ENCODE results near the gene NCBP2L. TPM values are rescaled to one million over a fixed set of nuclear protein-coding genes. Genes with fewer than 3 reads are reported as not detected.
A peak's percentile ranks its signal among the peaks of the same experiment; 100 is the strongest.

Gene NCBP2L
- polyA plus RNA-seq, 1 donor (not counting 4 experiments of a cell fraction or from before 2014, with no cell fraction given): not detected

DNA sequence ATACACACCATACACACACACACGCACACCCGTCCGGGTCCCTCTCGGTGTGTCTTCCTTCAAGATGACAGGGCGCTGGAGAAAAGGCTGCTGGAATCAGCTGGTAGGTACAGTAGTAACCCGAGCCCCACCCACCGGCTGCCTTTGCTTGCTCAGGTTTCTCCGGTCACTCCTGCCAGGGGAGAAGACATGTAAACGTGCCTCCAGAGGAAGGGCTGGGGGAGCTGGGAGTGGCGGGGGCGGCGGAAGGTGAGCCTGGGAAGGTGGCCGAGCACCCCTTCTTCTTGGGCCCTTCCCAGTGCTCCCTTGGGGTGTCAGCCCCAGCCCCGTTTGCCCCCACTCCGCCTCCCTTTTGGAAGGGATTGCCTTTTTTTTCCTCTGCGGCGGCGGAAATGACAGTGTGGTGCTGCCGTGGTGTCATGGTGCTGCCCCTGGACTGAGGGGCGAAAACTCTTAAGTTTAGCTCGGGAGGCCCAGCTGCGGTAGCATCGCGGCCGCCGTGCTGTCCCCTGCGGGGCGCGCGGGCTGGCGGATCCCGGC lies 48.2 kb downstream of the NCBP2L start, which contains the start of gene MID2:
Gene MID2 (plus strand): TSS at position 169 of the 540 bp plus-strand sequence. CDS start 561 bp downstream, outside the sequence.
- Histone ChIP-seq H3K4me3 (ENCODE audit: control insufficient read depth in 2 of 3, extremely low read depth in 1 of 3, insufficient read depth in 2 of 3, low read depth in 1 of 3, low read length in 3 of 3) (peak within 1 kb of the TSS; percentile 20 to 62 (median 51)), H3K27ac (ENCODE audit: control insufficient read depth, insufficient read depth, low read length) (peak within 1 kb of the TSS; percentile 55), H3K27me3 (ENCODE audit: control insufficient read depth, extremely low read depth, insufficient read depth, low read length) (peaks cover 5% of the 10 kb centered on the region), H3K9ac (ENCODE audit: control insufficient read depth, extremely low read depth, insufficient read depth, low read length) (peak within 1 kb of the TSS; percentile 72), H2AFZ (ENCODE audit: control insufficient read depth, low read length) (peak within 1 kb of the TSS; percentile 33), H4K20me1 (ENCODE audit: control insufficient read depth, extremely low read depth, insufficient read depth, low read length) (no peaks in the 10 kb centered on the region), H3K9me1 (ENCODE audit: control insufficient read depth, extremely low read depth, insufficient read depth, low read length) (no peaks in the 10 kb centered on the region), H3K4me2 (ENCODE audit: control insufficient read depth, extremely low read depth, insufficient read depth, low read depth, low read length) (peak within 1 kb of the TSS; percentile 57), H3K36me3 (ENCODE audit: control insufficient read depth in 2 of 2, extremely low read depth in 1 of 2, insufficient read depth in 2 of 2, low read length in 2 of 2) (no peaks in the 10 kb centered on the region), H3K79me2 (ENCODE audit: control insufficient read depth, insufficient read depth, low read length) (peaks cover 6% of the 10 kb centered on the region), H3K4me1 (ENCODE audit: control insufficient read depth, extremely low read depth, insufficient read depth, low read length) (no peaks in the 10 kb centered on the region), H3K9me3 (ENCODE audit: control insufficient read depth, low read depth, low read length) (no peaks in the 10 kb centered on the region)
- no peak for FAIRE-seq
- TF ChIP-seq, protein P1, sequence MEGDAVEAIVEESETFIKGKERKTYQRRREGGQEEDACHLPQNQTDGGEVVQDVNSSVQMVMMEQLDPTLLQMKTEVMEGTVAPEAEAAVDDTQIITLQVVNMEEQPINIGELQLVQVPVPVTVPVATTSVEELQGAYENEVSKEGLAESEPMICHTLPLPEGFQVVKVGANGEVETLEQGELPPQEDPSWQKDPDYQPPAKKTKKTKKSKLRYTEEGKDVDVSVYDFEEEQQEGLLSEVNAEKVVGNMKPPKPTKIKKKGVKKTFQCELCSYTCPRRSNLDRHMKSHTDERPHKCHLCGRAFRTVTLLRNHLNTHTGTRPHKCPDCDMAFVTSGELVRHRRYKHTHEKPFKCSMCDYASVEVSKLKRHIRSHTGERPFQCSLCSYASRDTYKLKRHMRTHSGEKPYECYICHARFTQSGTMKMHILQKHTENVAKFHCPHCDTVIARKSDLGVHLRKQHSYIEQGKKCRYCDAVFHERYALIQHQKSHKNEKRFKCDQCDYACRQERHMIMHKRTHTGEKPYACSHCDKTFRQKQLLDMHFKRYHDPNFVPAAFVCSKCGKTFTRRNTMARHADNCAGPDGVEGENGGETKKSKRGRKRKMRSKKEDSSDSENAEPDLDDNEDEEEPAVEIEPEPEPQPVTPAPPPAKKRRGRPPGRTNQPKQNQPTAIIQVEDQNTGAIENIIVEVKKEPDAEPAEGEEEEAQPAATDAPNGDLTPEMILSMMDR (optimal IDR thresholded peaks at IDR 0.05 in 1 of 3, IDR thresholded peaks at IDR 0.05 in 1 of 3, conservative IDR thresholded peaks at IDR 0.05 in 1 of 3; ENCODE audit: extremely low read depth in 1 of 3, insufficient read depth in 2 of 3, low read length in 3 of 3): no peak
- dilution Hi-C loops (cut with MboI; ENCODE audit: extremely low pct_ligation_motif_present, low sequenced_read_pairs): no loop called here
- DNase-seq (ENCODE audit: low read depth, low spot score): no peak

DNA sequence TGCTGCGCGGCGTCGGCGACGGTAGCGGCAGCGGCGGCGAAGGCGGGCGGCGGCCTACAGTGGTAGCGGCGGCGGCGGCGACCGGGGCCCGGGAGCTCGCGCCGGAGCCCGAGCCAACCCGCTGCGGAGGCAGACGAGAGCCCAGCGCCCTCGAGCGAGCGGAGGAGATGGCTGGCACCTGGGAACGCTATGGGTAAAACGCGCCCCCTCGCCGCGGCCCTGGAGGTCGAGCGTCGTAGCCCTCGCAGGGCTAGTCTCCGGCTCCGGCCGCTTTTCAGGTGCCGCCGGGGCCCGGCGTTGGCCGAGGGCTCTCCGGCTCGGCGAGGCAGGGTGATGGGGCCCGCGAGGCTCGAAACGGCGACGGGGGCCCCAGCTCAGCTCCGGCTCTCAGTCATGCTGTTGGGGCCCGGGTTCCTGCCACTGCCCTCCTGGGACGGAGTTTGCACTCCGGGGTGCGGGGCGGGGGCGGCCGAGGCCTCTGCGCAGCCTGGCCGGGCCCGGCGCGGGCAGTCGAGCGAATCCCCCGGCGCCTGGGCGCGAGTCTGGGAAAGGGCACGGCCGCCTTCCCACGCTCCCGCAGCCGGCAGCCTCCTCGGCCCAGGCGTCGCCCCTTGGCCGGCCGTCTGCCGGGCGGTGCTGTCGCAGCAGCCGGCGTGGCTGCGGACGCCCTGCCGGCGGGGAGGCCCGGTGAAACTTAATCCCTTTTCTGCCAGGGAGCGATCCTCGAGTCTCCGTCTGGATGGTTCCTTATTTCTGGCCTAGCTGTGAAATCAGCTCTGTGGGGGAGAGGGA lies 48.9 kb downstream of the NCBP2L start:
- DNase-seq (ENCODE audit: low read depth, low spot score): no peak

More for the DNA sequence above, 48.9 kb downstream of the NCBP2L start:
- Histone ChIP-seq H3K9me1 (ENCODE audit: control insufficient read depth, extremely low read depth, insufficient read depth, low read length) (no peaks in the 10 kb centered on the region), H3K27ac (ENCODE audit: control insufficient read depth, insufficient read depth, low read length) (peak overlapping the region; percentile 55), H3K9ac (ENCODE audit: control insufficient read depth, extremely low read depth, insufficient read depth, low read length) (peak overlapping the region; percentile 72), H2AFZ (ENCODE audit: control insufficient read depth, low read length) (peak overlapping the region; percentile 54), H3K4me3 (ENCODE audit: control insufficient read depth in 2 of 3, extremely low read depth in 1 of 3, insufficient read depth in 2 of 3, low read depth in 1 of 3, low read length in 3 of 3) (peak overlapping the region; percentile 20 to 62 (median 51)), H3K9me3 (ENCODE audit: control insufficient read depth, low read depth, low read length) (no peaks in the 10 kb centered on the region), H3K4me1 (ENCODE audit: control insufficient read depth, extremely low read depth, insufficient read depth, low read length) (no peaks in the 10 kb centered on the region), H3K27me3 (ENCODE audit: control insufficient read depth, extremely low read depth, insufficient read depth, low read length) (peaks cover 5% of the 10 kb centered on the region), H3K4me2 (ENCODE audit: control insufficient read depth, extremely low read depth, insufficient read depth, low read depth, low read length) (peak overlapping the region; percentile 57), H4K20me1 (ENCODE audit: control insufficient read depth, extremely low read depth, insufficient read depth, low read length) (no peaks in the 10 kb centered on the region), H3K79me2 (ENCODE audit: control insufficient read depth, insufficient read depth, low read length) (peaks cover 9% of the 10 kb centered on the region), H3K36me3 (ENCODE audit: control insufficient read depth in 2 of 2, extremely low read depth in 1 of 2, insufficient read depth in 2 of 2, low read length in 2 of 2) (no peaks in the 10 kb centered on the region)
- TF ChIP-seq, protein P1 (optimal IDR thresholded peaks at IDR 0.05 in 1 of 3, IDR thresholded peaks at IDR 0.05 in 1 of 3, conservative IDR thresholded peaks at IDR 0.05 in 1 of 3; ENCODE audit: extremely low read depth in 1 of 3, insufficient read depth in 2 of 3, low read length in 3 of 3): no peak
- TF ChIP-seq EZH2 (IDR thresholded peaks at IDR 0.05; ENCODE audit: low read length): no peak
- dilution Hi-C loops (cut with MboI; ENCODE audit: extremely low pct_ligation_motif_present, low sequenced_read_pairs): no loop called here
- no peak for FAIRE-seq

Data from keratinocyte (primary cell).